NCI-H2196 treated with DMSO at 0.1 percent for 48 hours (cell line): ENCODE data around the gene ZDHHC17.
"Not testable (repeated sequence)": the region's sequence is repeated elsewhere in the genome, so short reads cannot be mapped to it uniquely, and the experiment has no call there.

Source experiments
- DNase-seq: peaks from one replicate; lab custom pipeline; 2025; ENCODE audit not compliant: unreplicated experiment; lab: John Stamatoyannopoulos, UW

ZDHHC17 gene

DNA sequence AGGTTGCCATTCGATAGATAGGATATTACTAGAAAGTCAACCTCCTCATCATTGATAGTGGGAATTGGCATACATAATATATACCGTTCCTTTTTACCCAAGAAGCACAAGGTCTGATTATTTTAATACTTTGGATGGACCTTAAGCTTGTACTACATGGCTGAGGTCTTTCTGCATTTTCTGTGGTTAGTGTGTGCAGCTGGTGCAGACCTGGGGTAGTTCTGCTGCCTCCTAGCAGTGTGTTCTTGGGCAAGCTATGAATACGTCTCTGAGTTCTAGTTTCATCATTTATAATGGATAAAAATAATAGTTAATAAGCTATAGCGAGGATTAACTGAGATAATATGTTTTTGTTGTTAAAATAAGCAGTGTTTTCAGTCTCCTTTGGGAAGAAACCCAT, 2.2 kb downstream of the ZDHHC17 start:
- no peak for DNase-seq

DNA sequence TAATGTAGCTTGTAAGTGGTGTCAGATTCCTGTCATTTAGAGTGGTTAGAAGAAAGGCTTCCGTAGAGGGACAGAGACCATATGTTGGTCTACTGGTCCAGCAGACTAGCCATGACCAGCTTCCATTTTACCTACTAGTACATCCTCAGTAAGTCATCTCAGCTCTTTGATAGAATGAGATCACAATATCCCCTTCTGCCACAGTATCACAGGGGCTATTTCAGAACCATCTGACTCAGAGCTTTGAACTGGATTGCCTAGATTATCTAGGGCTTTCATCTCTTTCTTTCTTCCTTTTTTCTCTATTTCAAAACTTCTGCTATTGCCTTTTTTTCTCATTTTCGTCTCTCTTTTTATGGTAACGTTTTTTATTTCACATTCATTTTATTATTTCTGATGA, 4.7 kb downstream of the ZDHHC17 start:
- DNase-seq: no peak

DNA sequence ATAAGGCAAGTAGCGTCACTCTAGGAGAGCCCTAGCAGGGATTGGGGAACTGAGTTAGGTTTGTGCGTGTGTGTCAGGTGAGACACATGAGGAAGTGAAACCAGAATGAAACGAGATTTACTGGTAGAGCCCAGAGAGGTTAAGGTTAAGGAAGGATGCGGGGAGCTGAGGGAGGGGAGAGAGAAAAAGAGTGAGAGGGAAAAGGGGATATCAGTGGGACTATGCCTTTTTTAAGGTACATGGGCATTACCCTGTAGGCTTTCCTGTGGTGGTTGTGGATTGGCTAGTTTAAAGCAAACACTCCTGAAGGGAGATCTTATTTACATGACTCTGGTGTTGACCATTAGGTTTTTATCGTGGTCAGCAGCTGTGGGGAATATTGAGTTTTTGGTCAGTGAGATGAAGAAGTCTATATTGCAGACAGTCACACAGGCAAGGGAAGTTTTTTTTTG, 13.9 kb downstream of the ZDHHC17 start:
- DNase-seq: no peak

DNA sequence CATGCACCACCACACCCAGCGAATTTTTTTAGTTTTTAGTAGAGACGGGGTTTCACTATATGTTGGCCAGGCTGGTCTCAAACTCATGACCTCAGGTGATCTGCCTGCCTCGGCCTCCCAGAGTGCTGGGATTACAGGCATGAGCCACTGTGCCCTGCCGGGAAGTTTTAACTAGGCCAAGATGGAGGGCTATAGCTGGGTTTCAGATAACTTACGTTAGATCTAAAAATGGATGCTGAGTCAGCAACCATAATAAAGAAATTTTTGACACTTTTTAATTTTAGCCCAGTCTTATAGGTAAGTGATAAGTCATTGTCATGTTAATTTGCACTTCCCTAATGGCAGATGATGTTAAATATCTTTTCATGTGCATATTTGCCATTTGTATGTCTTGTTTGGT, 14.4 kb downstream of the ZDHHC17 start:
- DNase-seq: no peak

DNA sequence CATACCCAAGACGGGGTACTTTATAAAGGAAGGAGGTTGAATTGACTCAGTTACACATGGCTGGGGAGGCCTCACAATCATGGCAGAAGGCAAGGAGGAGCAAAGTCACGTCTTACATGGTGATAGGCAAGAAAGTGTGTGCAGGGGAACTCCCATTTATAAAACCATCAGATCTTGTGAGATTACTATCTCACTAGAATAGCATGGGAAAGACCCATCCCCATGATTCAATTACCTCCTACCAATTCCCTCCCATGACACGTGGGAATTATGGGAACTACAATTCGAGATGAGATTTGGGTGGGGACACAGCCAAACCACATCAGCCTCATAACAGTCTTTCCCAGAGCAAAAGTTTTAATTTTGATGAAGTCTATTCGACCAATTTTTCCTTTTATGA, 15.4 kb downstream of the ZDHHC17 start:
- not testable (repeated sequence) for DNase-seq

DNA sequence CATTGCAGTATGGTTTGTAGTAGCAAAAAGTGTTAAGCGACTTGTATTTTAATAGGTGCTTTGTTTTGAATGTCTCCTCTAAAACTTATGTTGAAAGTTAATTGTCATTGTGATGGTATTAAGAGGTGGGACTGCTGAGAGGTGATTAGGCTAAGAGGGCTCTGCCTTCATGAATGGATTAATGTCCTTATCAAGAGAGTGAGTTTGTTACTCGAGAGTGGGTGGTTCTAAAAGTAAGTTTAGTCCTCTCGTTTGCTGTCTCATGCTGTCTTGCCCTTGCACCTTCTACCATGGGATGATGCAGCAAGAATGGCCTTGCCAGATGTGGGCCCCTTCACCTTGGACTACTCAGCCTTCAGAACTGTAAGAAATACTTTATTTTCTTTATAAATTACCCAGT, 17.4 kb downstream of the ZDHHC17 start:
- no peak for DNase-seq

DNA sequence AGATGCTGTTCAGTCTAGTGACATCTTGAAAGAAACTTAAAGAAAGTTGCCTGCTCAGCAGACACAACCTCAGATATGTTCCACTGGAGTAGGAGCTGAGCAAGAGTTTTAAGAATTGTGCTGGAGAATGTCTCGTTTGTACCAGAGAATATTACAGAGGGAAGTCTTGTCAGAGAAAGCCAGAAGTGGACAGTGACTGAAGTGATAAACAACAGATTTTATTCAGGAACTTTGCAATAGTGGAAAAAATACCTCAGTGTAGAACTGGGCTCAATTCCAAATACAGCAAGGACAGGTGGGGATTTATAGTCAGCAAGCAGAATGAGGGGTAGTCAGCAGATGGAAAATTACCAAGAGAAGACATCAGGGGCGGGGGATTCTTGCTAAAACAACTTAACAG, 18.6 kb downstream of the ZDHHC17 start:
- DNase-seq: no peak

DNA sequence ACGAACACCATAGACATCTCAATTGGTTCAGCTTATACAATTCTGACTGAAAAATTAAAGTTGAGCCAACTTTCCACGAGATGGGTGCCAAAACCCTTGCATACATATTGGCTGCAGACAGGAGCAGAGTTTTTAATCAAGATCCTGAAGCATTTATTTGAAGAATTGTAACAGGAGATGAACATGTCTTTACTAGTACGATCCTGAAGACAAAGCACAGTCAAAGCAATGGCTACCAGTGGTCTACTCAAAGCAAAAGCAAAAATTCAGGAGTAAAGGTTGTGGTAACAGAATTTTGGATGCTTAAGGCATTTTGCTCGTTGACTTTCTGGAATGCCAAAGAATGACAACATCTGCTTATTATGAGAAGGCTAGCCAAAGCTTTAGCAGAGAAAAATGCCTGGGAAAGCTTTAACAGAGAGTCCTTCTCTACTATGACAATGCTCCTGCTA, 20.7 kb downstream of the ZDHHC17 start:
- no peak for DNase-seq

DNA sequence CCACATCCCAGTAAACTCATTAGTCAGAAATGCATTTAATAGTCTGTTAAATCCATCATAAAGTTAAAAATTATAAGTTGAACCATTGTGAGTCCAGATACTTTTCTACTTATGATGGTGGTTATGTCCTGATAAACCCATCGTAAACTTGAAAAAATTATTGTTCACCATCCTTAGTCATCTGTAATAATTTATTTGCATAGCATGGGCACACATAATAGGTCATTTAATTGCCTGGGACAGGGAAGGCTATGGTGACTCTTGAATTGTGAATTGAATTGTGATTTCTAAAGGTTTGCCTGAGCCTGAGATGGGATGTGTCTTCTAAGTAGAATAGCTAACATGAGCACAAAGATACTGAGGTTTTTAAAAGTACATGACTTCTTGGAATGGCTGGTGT, 21.5 kb downstream of the ZDHHC17 start:
- no peak for DNase-seq

DNA sequence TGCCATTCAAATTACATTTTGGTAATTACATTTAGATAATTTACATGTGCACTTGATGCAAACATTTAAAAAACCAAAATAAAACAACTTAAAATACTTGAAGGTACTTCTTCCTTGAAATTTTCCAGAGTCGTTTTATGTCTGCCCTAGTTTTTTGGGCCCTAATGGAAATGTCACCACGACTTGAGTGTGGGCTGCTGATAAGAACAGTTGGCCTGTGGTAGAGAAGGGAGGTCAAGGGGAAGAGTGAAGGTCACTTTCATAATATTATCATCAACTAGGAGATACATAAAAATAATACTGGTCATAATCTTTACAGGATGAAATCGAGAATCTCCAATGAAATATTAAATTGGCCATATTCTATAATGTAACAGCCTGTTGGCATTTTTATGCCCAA, 23.1 kb downstream of the ZDHHC17 start:
- no peak for DNase-seq

DNA sequence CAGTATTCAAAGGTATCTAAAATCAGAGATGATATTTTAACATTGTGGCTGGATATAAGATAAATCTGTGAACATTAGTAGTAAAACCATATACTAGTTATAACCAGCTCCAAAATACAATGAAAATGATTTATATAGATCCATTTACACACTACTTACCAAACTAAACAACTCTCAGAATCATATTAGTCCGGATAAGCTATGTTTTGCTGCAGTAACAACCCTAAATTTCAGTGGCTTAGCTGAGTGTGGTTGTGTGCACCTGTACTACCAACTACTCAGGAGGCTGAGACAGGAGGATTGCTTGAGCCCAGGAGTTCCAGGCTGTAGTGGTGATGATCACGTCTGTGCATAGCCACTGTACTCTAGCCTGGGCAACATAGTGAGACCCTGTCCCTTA, 23.8 kb downstream of the ZDHHC17 start:
- DNase-seq: no peak

DNA sequence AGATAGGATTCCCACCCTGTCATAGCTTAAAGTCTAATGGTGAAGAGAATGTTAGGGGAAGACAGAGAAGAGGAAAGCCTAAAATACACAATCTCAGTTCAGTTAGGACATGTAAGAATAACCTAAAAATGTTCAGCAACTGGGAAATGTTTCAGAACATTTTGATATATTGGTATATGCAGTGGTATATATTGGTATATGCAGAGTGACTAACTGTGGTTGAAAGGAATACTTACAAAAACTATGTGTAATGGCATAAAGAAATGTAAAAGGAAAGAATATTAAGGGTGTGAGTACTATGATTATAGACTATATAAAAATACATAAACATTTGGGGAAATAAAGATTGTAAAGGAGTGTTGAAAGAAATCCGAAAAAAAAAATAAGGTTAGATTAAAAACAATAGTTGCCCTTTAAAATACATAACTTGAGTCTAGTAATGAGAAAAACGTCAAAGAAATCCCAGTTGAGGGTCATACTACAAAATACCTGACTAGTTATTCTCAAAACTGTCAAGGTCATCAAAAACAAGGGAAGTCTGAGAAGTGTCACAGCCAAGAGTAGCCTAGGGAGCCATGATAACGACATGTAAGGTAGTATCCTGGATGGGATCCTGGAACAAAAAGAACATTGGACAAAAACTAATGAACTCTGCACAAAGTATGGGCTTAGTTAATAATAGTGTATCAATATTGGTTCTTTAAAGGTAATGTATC, 25.6 kb downstream of the ZDHHC17 start:
- no peak for DNase-seq

DNA sequence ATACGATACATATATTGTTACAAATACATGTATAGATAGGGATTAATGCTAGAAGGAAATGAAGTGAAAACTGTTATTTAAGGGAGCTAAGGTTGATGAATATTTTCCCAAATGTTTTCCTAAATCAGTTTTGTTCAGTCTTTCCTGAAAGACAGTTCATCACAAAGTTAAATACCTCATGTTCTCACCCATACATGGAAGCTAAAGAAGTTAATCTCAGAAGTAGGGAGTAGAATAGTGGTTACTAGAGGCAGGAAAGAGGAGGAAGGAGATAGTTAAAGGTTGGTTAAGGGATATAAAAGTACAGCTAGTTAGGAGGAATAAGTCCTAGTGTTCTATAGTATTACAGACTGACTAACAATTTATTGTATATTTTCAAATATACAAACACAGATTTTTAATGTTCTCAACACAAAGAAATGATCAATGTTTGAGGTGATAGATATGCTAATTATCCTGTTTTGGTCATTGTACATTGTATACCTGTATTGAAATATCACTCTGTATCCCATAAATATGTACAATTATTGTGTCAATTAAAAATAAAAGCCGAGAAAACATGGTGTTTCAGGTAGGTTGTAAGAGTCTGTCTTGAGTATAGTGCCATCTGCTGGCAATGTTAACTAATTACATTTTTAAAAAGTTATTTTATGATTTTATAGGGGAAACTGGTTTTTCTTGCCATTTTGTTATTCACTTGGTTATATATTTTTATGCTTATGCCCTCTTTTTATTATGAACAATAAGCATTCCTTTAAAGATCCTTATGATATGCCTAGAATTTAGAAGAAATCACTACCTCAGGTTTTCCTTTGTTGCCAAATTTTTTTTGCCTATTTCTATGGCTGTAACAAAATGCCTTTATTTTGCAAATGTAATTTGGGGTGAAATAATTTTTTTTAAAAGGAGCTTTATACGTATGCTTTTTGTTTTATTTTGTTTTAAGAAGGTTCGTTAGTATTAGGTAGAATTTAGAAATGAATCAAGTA, 26.9 kb downstream of the ZDHHC17 start:
- peak; percentile 18 for DNase-seq

DNA sequence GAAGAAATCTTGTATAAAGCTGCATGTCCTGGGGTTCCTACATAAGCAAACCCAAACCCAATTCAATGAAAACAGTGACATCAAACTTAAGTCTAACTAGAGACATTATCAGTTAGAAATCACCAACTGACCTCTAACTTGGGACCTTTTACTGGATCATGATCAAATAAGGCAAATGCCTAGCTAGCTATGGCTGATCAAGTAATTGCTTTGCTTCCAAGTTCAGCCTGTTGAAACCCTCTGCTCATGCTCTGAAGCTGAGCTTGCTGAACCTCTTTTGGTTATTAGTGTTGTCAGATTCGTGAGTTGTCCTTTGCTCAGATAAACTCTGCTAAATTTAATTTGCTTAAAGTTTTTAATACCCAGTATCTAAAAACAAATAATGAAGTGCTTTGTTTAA, 28.9 kb downstream of the ZDHHC17 start:
- no peak for DNase-seq

DNA sequence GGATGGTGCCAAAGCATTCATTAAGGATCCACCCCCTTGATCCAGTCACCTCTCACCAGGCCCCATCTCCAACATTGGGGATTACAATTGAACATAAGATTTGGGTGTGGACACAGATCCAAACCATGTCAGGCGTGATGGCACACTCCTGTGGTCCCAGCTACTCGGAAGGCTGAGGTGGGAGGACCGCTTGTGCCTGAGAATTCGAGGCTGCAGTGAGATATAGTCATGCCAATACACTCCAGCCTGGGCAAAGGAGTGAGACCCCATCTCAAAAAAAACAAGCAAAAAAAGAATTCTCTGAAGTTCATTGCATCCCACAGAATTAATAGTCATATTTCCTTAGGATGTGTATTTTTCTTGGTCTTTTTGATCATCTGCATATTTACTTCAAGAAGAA, 34.9 kb downstream of the ZDHHC17 start:
- DNase-seq: no peak

DNA sequence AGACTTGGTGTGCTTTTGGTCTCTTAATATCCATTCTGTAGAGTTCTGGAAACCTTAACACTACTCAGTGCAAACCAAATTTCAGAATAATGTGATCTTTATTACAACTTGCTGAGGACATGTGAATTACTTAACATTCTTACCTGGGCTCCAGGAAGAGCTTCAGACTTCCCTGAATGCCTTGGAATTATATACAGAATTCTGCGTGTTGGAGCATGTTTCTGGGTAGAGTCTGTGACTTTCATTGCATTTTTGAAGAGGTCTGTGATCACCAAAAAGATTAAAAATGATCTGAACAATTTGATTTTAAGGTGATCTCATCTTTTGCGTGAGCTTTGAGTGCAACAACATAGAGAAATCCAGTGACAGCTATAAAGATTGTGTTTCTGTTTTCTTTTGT, 35.4 kb downstream of the ZDHHC17 start:
- DNase-seq: no peak

DNA sequence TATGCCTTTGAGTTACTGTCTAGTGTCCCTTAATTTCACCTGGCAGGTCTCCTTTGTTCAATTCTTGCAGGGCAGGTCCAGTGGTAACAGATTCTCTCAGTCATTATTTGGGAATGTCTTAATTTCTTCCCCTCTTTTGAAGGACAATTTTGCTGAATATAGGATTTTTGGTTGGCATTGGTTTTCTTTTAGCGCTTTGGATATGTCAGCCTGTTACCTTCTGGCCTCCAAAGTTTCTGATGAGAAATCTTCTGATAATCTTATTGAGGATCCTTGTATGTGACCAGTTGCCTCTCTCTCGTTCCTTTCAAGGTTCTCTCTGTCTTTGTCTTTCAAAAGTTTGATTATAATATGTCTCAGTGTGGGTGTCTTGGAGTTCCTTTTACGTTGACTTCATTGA, 38.1 kb downstream of the ZDHHC17 start:
- no peak for DNase-seq

DNA sequence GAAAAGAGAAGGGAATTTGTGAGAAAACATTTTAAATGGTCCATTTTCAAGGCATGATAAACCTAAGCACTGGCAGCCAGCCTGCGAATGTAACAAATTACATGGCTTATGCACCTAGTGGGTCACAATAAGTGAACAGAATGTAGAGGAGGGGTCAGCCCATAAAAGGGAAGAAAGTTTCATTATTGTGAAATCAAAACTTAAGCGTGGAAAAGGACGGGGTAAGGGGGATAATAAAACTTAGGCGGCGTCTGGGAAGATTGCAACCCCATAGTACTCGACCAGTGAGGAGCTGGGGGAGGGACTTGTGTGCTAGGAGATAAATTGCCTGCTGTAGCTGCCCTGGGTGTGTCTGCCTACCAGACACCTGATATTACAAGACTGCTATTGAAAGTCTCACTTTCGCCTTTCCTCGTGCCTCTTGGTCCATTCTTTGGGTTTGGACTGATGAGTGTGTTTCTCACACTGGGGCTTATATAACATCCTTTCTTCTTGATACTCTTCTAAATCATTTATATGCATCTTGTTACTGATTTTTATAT, 40.6 kb downstream of the ZDHHC17 start:
- no peak for DNase-seq

DNA sequence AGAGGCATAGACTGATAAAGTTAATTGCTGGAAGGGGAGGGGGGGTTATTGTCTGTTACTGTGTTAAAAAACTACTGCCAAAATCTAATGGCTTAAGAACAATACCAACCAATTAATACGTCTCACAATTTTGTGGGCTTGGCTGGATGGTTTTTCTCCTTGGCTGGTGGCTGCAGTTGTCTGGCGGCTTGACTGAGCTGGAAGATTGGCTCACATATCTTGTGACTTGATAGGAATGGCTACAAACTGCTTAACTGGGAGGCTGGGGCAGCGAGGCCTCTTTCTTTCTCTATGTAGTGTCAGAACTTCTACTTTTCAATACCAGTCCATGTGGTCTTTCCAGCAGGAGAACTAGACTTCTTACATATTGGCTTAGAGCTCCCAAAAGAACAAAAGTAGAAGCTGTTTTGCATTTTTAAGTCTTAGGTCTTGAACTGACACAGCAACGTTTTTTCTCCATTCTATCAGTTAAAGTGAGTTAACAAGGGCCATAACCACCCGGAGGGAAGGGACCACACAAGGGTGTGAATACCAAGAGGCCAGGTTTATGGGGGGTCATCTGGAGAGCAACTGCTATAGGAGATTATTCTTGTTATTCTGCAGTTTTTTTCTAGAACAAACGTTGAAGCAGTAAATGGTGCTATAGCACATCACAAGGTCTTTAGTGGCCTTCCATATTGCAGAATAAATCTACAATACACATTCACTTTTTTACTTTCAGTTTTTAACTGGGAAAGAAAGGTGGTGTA, 46.9 kb downstream of the ZDHHC17 start:
- no peak for DNase-seq

DNA sequence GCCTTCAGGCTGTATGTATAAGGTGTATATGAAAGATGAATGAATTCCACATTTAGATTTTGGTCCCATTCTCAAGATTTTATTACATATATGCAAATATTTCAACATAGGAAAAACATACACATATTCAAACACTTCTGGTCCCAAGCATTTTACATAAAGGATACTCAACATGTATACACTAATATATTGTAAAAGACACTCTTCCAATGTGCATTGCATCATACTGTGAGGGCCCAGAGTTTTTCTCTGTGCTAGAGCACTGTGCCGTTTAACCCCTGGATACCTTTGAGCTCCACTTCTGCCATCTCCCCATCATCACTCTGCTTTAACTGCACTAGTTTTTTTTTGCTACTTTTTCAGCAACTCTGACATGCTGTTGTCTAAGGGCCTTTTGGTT, 48.1 kb downstream of the ZDHHC17 start:
- DNase-seq: no peak

DNA sequence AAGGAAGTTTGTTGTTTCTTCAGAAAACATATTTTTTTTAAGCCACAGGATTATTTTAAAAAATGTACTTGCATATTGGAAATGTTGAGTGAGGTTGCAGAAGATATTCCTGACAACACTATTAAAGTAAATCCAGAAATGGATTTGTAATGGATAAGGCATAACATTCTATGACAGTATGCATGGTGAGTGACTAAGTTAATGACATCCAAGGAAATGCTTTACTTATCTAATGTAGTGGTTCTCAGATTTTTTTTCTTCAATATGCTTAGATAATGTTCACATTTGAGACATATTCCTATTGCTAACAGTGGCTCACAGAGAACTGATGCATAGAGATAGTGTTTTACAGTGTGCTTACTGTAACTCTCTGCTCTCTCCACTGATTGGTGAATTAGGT, 49.4 kb downstream of the ZDHHC17 start:
- no peak for DNase-seq
